ENCODE data around the gene STAM2. TPM values are rescaled to one million over a fixed set of nuclear protein-coding genes. Genes with fewer than 3 reads are reported as not detected.
"Not testable (repeated sequence)": the region's sequence is repeated elsewhere in the genome, so short reads cannot be mapped to it uniquely, and the experiment has no call there.

STAM2 gene
- total RNA-seq, 2 donors from 2014 or later: 41.1 to 54.6 TPM

- Histone ChIP-seq H3K9me3 (no peaks in the 10 kb centered on the region), H3K27me3 (replicated peaks; ENCODE audit: insufficient read depth) (no peaks in the 10 kb centered on the region), H3K4me1 (ENCODE audit: control insufficient read depth in 1 of 2, low read depth in 2 of 2) (no peaks in the 10 kb centered on the region), H3K27ac (no peak overlapping the region), H3K4me3 (no peak overlapping the region), H3K36me3 (peaks cover 14% of the 10 kb centered on the region)
- DNase-seq (ENCODE audit: low spot score) (no peak), ATAC-seq (ENCODE audit: insufficient number of reproducible peaks, low FRiP score, low read depth) (no peak)
- TF ChIP-seq, protein P1, sequence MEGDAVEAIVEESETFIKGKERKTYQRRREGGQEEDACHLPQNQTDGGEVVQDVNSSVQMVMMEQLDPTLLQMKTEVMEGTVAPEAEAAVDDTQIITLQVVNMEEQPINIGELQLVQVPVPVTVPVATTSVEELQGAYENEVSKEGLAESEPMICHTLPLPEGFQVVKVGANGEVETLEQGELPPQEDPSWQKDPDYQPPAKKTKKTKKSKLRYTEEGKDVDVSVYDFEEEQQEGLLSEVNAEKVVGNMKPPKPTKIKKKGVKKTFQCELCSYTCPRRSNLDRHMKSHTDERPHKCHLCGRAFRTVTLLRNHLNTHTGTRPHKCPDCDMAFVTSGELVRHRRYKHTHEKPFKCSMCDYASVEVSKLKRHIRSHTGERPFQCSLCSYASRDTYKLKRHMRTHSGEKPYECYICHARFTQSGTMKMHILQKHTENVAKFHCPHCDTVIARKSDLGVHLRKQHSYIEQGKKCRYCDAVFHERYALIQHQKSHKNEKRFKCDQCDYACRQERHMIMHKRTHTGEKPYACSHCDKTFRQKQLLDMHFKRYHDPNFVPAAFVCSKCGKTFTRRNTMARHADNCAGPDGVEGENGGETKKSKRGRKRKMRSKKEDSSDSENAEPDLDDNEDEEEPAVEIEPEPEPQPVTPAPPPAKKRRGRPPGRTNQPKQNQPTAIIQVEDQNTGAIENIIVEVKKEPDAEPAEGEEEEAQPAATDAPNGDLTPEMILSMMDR (IDR thresholded peaks at IDR 0.05): no peak
Observed at GRCh38 chr2:152120430-152120829, 55.1 kb downstream of the STAM2 start.

DNA sequence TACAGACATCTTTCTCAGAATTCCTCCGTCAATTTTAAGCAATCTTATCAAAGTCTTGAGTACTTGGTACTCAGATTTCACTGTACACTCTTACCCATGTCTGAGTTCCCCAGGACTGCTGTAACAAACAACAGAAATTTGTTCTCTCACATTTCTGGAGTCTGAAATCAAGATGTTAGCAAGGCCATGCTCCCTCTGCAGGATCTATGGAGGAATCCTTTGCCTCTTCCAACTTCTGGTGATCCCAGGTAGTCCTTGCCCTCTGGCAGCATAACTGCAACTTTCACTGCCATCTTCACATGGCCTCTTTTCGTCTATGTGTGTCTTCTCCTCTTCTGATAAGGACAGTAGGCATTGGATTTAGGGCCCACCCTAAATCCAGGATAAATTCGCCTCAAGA is 59.6 kb downstream of the STAM2 start:
- Histone ChIP-seq H3K4me3 (no peak overlapping the region), H3K36me3 (peaks cover 5% of the 10 kb centered on the region), H3K27me3 (replicated peaks; ENCODE audit: insufficient read depth) (no peaks in the 10 kb centered on the region), H3K4me1 (ENCODE audit: control insufficient read depth in 1 of 2, low read depth in 2 of 2) (no peaks in the 10 kb centered on the region), H3K27ac (no peak overlapping the region), H3K9me3 (no peaks in the 10 kb centered on the region)
- TF ChIP-seq, protein P1 (IDR thresholded peaks at IDR 0.05): no peak
- DNase-seq (ENCODE audit: low spot score): no peak
- ATAC-seq (ENCODE audit: insufficient number of reproducible peaks, low FRiP score, low read depth): no peak

DNA sequence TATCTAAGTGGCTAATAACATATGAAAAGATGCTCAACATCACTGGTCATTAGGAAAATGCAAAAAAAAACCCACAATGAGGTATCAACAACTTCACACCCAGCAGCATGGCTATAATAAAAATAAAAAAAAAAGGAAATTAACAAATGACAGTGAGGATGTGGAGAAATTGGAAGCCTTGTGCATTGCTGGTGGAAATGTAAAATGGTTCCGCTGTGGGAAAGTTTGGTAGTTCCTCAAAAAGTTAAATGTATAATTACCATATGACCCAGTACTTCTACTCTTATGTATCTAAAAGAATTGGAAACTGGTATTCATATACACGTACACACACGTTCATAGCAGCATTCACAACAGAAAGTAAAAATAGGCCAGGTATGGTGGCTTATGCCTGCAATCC is 61.2 kb downstream of the STAM2 start:
- Histone ChIP-seq H3K27ac (no peak overlapping the region), H3K4me1 (ENCODE audit: control insufficient read depth in 1 of 2, low read depth in 2 of 2) (no peaks in the 10 kb centered on the region), H3K36me3 (no peaks in the 10 kb centered on the region), H3K9me3 (no peaks in the 10 kb centered on the region), H3K4me3 (no peak overlapping the region), H3K27me3 (replicated peaks; ENCODE audit: insufficient read depth) (no peaks in the 10 kb centered on the region)
- TF ChIP-seq, protein P1 (IDR thresholded peaks at IDR 0.05): no peak
- ATAC-seq (ENCODE audit: insufficient number of reproducible peaks, low FRiP score, low read depth): no peak
- DNase-seq (ENCODE audit: low spot score): no peak

- H3K36me3 ChIP-seq; ATAC-seq (ENCODE audit: insufficient number of reproducible peaks, low FRiP score, low read depth); H3K4me1 ChIP-seq (ENCODE audit: control insufficient read depth in 1 of 2, low read depth in 2 of 2): not testable (repeated sequence)
Observed at GRCh38 chr2:152107140-152107539, 68.4 kb downstream of the STAM2 start.

DNA sequence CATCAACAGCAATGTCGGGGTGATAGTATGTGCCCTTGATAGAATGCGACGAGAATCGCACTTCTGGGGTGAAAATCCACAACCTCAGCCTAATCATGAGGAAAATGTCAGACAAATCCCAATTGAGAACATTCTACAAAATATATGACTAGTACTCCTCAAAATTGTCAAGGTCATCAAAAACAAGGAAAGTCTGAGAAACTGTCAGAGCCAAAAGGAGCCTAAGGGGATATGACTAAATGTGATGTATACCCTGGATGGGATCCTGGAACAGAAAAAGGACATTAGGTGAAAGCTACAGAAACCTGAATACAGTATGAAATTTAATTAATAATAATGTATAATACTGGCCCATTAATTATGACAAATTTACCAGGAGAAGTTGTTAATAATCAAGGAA is 69.1 kb downstream of the STAM2 start:
- Histone ChIP-seq H3K36me3 (no peaks in the 10 kb centered on the region), H3K27ac (no peak overlapping the region), H3K9me3 (no peaks in the 10 kb centered on the region), H3K4me1 (ENCODE audit: control insufficient read depth in 1 of 2, low read depth in 2 of 2) (no peaks in the 10 kb centered on the region), H3K4me3 (no peak overlapping the region), H3K27me3 (replicated peaks; ENCODE audit: insufficient read depth) (no peaks in the 10 kb centered on the region)
- TF ChIP-seq, protein P1 (IDR thresholded peaks at IDR 0.05): no peak
- DNase-seq (ENCODE audit: low spot score) (no peak), ATAC-seq (ENCODE audit: insufficient number of reproducible peaks, low FRiP score, low read depth) (no peak)

More at GRCh38 chr2:152107140-152107539, 68.4 kb downstream of the STAM2 start:
- H3K27me3 ChIP-seq (replicated peaks; ENCODE audit: insufficient read depth); H3K27ac ChIP-seq; H3K4me3 ChIP-seq; DNase-seq (ENCODE audit: low spot score); H3K9me3 ChIP-seq: not testable (repeated sequence)

- ATAC-seq (ENCODE audit: insufficient number of reproducible peaks, low FRiP score, low read depth) (no peak), DNase-seq (ENCODE audit: low spot score) (no peak)
- TF ChIP-seq, protein P1 (IDR thresholded peaks at IDR 0.05): no peak
- Histone ChIP-seq H3K36me3 (no peaks in the 10 kb centered on the region), H3K4me1 (ENCODE audit: control insufficient read depth in 1 of 2, low read depth in 2 of 2) (peaks cover 3 to 10% of the 10 kb centered on the region in 2 donors), H3K9me3 (no peaks in the 10 kb centered on the region), H3K4me3 (no peak overlapping the region), H3K27me3 (replicated peaks; ENCODE audit: insufficient read depth) (no peaks in the 10 kb centered on the region), H3K27ac (no peak overlapping the region)
Observed at GRCh38 chr2:152103271-152103670, 72.3 kb downstream of the STAM2 start.
